ENCODE data around the gene ALG6.
"Not testable (repeated sequence)": the region's sequence is repeated elsewhere in the genome, so short reads cannot be mapped to it uniquely, and the experiment has no call there.

Gene ALG6

GRCh38 chr1:63418101-63418500 lies 50.7 kb downstream of the ALG6 start:
- no peaks in the 10 kb centered on the region for H3K4me1 ChIP-seq (ENCODE audit: control insufficient read depth in 1 of 2, insufficient read depth in 1 of 2, low read depth in 1 of 2, low read length in 1 of 2)
- H3K9me3 ChIP-seq = no peaks in the 10 kb centered on the region
- no peak for TF ChIP-seq CTCF (IDR thresholded peaks at IDR 0.05)
- peaks cover 28% of the 10 kb centered on the region for H3K36me3 ChIP-seq
- H3K27ac ChIP-seq = no peak overlapping the region
- no peaks in the 10 kb centered on the region for H3K27me3 ChIP-seq
- H3K4me3 ChIP-seq (ENCODE audit: low read depth in 1 of 2, low read length in 1 of 2) = no peak overlapping the region

- H3K27me3 ChIP-seq; H3K9me3 ChIP-seq; H3K27ac ChIP-seq; H3K4me3 ChIP-seq (ENCODE audit: low read depth in 1 of 2, low read length in 1 of 2); H3K4me1 ChIP-seq (ENCODE audit: control insufficient read depth in 1 of 2, insufficient read depth in 1 of 2, low read depth in 1 of 2, low read length in 1 of 2): not testable (repeated sequence)
- H3K36me3 ChIP-seq = peaks cover 13% of the 10 kb centered on the region
These were observed 53.3 kb downstream of the ALG6 start for GRCh38 chr1:63420746-63421145.

GRCh38 chr1:63423649-63424048 lies 56.2 kb downstream of the ALG6 start:
- H3K4me3 ChIP-seq (ENCODE audit: low read depth in 1 of 2, low read length in 1 of 2) = no peak overlapping the region
- peaks cover 13% of the 10 kb centered on the region for H3K36me3 ChIP-seq
- no peaks in the 10 kb centered on the region for H3K4me1 ChIP-seq (ENCODE audit: control insufficient read depth in 1 of 2, insufficient read depth in 1 of 2, low read depth in 1 of 2, low read length in 1 of 2)
- H3K9me3 ChIP-seq = no peaks in the 10 kb centered on the region
- H3K27ac ChIP-seq = no peak overlapping the region
- no peak for TF ChIP-seq CTCF (IDR thresholded peaks at IDR 0.05)
- H3K27me3 ChIP-seq = no peaks in the 10 kb centered on the region

- peaks cover 15% of the 10 kb centered on the region for H3K36me3 ChIP-seq
- TF ChIP-seq CTCF (IDR thresholded peaks at IDR 0.05) = no peak
These were observed 61.4 kb downstream of the ALG6 start for GRCh38 chr1:63428815-63429214.

GRCh38 chr1:63429281-63429680 lies 61.9 kb downstream of the ALG6 start:
- no peak overlapping the region for H3K4me3 ChIP-seq (ENCODE audit: low read depth in 1 of 2, low read length in 1 of 2)
- H3K27ac ChIP-seq = no peak overlapping the region
- H3K4me1 ChIP-seq (ENCODE audit: control insufficient read depth in 1 of 2, insufficient read depth in 1 of 2, low read depth in 1 of 2, low read length in 1 of 2) = no peaks in the 10 kb centered on the region
- peaks cover 15% of the 10 kb centered on the region for H3K36me3 ChIP-seq
- H3K27me3 ChIP-seq = no peaks in the 10 kb centered on the region
- H3K9me3 ChIP-seq = no peaks in the 10 kb centered on the region
- no peak for TF ChIP-seq CTCF (IDR thresholded peaks at IDR 0.05)

More at GRCh38 chr1:63428815-63429214, 61.4 kb downstream of the ALG6 start:
- Histone ChIP-seq H3K9me3 (no peaks in the 10 kb centered on the region), H3K4me1 (ENCODE audit: control insufficient read depth in 1 of 2, insufficient read depth in 1 of 2, low read depth in 1 of 2, low read length in 1 of 2) (no peaks in the 10 kb centered on the region), H3K27me3 (no peaks in the 10 kb centered on the region), H3K27ac (no peak overlapping the region), H3K4me3 (ENCODE audit: low read depth in 1 of 2, low read length in 1 of 2) (no peak overlapping the region)

- Histone ChIP-seq H3K27ac (no peak overlapping the region), H3K36me3 (peaks cover 13% of the 10 kb centered on the region), H3K4me3 (ENCODE audit: low read depth in 1 of 2, low read length in 1 of 2) (no peak overlapping the region), H3K4me1 (ENCODE audit: control insufficient read depth in 1 of 2, insufficient read depth in 1 of 2, low read depth in 1 of 2, low read length in 1 of 2) (no peaks in the 10 kb centered on the region), H3K9me3 (no peaks in the 10 kb centered on the region), H3K27me3 (no peaks in the 10 kb centered on the region)
- no peak for TF ChIP-seq CTCF (IDR thresholded peaks at IDR 0.05)
These were observed 67.7 kb downstream of the ALG6 start for GRCh38 chr1:63435161-63435560.

Data from neutrophil (primary cell).